Measurements from ENCODE around the gene ZMYND11.

DNA sequence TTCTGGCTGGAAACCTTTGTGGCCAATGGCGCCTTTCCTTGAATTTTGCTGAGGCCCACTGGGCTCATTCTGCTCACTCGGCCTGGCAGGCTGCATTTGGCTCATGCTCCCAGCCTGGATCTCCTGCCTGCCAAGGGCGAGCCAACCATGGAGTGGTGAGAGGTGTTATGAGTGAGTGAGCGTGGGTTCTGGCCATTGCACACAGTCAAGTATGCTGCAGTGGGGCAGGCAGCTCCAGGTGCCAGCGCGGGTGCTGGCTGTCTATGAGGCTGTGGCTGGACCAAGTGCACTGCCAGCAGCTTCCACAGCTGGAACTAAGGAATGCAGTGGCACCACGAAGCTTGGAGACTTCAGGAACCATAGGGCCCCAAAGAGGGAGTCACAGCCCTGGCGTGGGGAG lies 43.9 kb upstream of the ZMYND11 start:
- TF ChIP-seq, protein P1, sequence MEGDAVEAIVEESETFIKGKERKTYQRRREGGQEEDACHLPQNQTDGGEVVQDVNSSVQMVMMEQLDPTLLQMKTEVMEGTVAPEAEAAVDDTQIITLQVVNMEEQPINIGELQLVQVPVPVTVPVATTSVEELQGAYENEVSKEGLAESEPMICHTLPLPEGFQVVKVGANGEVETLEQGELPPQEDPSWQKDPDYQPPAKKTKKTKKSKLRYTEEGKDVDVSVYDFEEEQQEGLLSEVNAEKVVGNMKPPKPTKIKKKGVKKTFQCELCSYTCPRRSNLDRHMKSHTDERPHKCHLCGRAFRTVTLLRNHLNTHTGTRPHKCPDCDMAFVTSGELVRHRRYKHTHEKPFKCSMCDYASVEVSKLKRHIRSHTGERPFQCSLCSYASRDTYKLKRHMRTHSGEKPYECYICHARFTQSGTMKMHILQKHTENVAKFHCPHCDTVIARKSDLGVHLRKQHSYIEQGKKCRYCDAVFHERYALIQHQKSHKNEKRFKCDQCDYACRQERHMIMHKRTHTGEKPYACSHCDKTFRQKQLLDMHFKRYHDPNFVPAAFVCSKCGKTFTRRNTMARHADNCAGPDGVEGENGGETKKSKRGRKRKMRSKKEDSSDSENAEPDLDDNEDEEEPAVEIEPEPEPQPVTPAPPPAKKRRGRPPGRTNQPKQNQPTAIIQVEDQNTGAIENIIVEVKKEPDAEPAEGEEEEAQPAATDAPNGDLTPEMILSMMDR (IDR thresholded peaks at IDR 0.05): no peak
- TF ChIP-seq POLR2A (IDR thresholded peaks at IDR 0.05): no peak
